ENCODE measurements around the gene SLC24A3. TPM values are rescaled to one million over a fixed set of nuclear protein-coding genes. Genes with fewer than 3 reads are reported as not detected.

Gene SLC24A3
- total RNA-seq, 1 experiment from 2014 or later, result not detected

- in situ Hi-C loops (cut with HindIII; ENCODE audit: low pct_unique_long_range_greater_than_20kb, low sequenced_read_pairs), result no loop called here
- no peak for DNase-seq (ENCODE audit: low read depth, low spot score)
These were observed 19.1 kb downstream of the SLC24A3 start for GRCh38 chr20:19231359-19232035.

- no peak for DNase-seq (ENCODE audit: low read depth, low spot score)
- in situ Hi-C loops (cut with HindIII; ENCODE audit: low pct_unique_long_range_greater_than_20kb, low sequenced_read_pairs), result no loop called here
These were observed 20.8 kb downstream of the SLC24A3 start for GRCh38 chr20:19232997-19233794.

GRCh38 chr20:19236371-19237055, 24.1 kb downstream of the SLC24A3 start:
- in situ Hi-C loops (cut with HindIII; ENCODE audit: low pct_unique_long_range_greater_than_20kb, low sequenced_read_pairs), result no loop called here
- DNase-seq (ENCODE audit: low read depth, low spot score), result no peak

- no peak for DNase-seq (ENCODE audit: low read depth, low spot score)
- in situ Hi-C loops (cut with HindIII; ENCODE audit: low pct_unique_long_range_greater_than_20kb, low sequenced_read_pairs), result no loop called here
These were observed 29.0 kb downstream of the SLC24A3 start for GRCh38 chr20:19241440-19241839.

- in situ Hi-C loops (cut with HindIII; ENCODE audit: low pct_unique_long_range_greater_than_20kb, low sequenced_read_pairs), result no loop called here
- no peak for DNase-seq (ENCODE audit: low read depth, low spot score)
These were observed 31.8 kb downstream of the SLC24A3 start for GRCh38 chr20:19244291-19244690.

GRCh38 chr20:19249106-19249879, 36.9 kb downstream of the SLC24A3 start:
- in situ Hi-C loops (cut with HindIII; ENCODE audit: low pct_unique_long_range_greater_than_20kb, low sequenced_read_pairs), result no loop called here
- DNase-seq (ENCODE audit: low read depth, low spot score), result peak; percentile 39

GRCh38 chr20:19250346-19250745, 37.9 kb downstream of the SLC24A3 start:
- in situ Hi-C loops (cut with HindIII; ENCODE audit: low pct_unique_long_range_greater_than_20kb, low sequenced_read_pairs), result no loop called here

GRCh38 chr20:19251506-19251905, 39.1 kb downstream of the SLC24A3 start:
- no peak for DNase-seq (ENCODE audit: low read depth, low spot score)
- in situ Hi-C loops (cut with HindIII; ENCODE audit: low pct_unique_long_range_greater_than_20kb, low sequenced_read_pairs), result no loop called here

More at GRCh38 chr20:19250346-19250745, 37.9 kb downstream of the SLC24A3 start:
- DNase-seq (ENCODE audit: low read depth, low spot score), result no peak

GRCh38 chr20:19251958-19252357, 39.5 kb downstream of the SLC24A3 start:
- in situ Hi-C loops (cut with HindIII; ENCODE audit: low pct_unique_long_range_greater_than_20kb, low sequenced_read_pairs), result no loop called here
- DNase-seq (ENCODE audit: low read depth, low spot score), result no peak

- no peak for DNase-seq (ENCODE audit: low read depth, low spot score)
- in situ Hi-C loops (cut with HindIII; ENCODE audit: low pct_unique_long_range_greater_than_20kb, low sequenced_read_pairs), result no loop called here
These were observed 40.1 kb downstream of the SLC24A3 start for GRCh38 chr20:19252451-19253120.

- in situ Hi-C loops (cut with HindIII; ENCODE audit: low pct_unique_long_range_greater_than_20kb, low sequenced_read_pairs), result no loop called here
- no peak for DNase-seq (ENCODE audit: low read depth, low spot score)
These were observed 40.9 kb downstream of the SLC24A3 start for GRCh38 chr20:19253316-19253715.

- in situ Hi-C loops (cut with HindIII; ENCODE audit: low pct_unique_long_range_greater_than_20kb, low sequenced_read_pairs), result no loop called here
- DNase-seq (ENCODE audit: low read depth, low spot score), result no peak
These were observed 41.7 kb downstream of the SLC24A3 start for GRCh38 chr20:19253916-19254820.

- DNase-seq (ENCODE audit: low read depth, low spot score), result no peak
- in situ Hi-C loops (cut with HindIII; ENCODE audit: low pct_unique_long_range_greater_than_20kb, low sequenced_read_pairs), result no loop called here
These were observed 42.5 kb downstream of the SLC24A3 start for GRCh38 chr20:19254956-19255355.

GRCh38 chr20:19256085-19256484, 43.6 kb downstream of the SLC24A3 start:
- no peak for DNase-seq (ENCODE audit: low read depth, low spot score)
- in situ Hi-C loops (cut with HindIII; ENCODE audit: low pct_unique_long_range_greater_than_20kb, low sequenced_read_pairs), result no loop called here

GRCh38 chr20:19256906-19257595, 44.6 kb downstream of the SLC24A3 start:
- in situ Hi-C loops (cut with HindIII; ENCODE audit: low pct_unique_long_range_greater_than_20kb, low sequenced_read_pairs), result no loop called here
- no peak for DNase-seq (ENCODE audit: low read depth, low spot score)

- in situ Hi-C loops (cut with HindIII; ENCODE audit: low pct_unique_long_range_greater_than_20kb, low sequenced_read_pairs), result no loop called here
- no peak for DNase-seq (ENCODE audit: low read depth, low spot score)
These were observed 45.4 kb downstream of the SLC24A3 start for GRCh38 chr20:19257865-19258264.
